Measurements from ENCODE around the gene IL19.
"Not testable (repeated sequence)": the region's sequence is repeated elsewhere in the genome, so short reads cannot be mapped to it uniquely, and the experiment has no call there.

The IL19 gene

DNA sequence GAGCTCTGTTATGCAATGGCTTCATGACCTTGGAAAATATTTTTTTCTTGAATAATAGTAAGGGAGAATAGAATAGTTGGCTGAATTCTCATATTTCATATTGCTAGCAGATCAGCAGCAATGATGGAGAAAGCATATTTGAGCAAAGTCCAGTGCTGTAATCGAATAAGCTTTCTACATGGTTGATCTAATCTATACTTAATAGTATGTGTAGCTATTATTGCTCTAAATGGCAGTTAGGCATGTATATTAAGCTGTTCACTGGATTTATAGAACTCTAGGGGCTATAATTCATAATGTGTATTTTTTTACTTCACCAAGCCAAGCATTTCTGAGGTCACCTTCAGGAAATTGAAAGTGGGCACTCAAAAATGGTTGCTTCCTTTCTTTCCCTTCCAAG is 10.0 kb upstream of the IL19 start:
- no peak overlapping the region for H2AK5ac ChIP-seq (ENCODE audit: low read length)
- H2BK120ac ChIP-seq (ENCODE audit: insufficient read depth, low read length, poor library complexity), result no peak overlapping the region
- H3K27me3 ChIP-seq (ENCODE audit: insufficient read depth, low read length), result no peaks in the 10 kb centered on the region
- H3K18ac ChIP-seq (ENCODE audit: low read length), result no peak overlapping the region
- no peaks in the 10 kb centered on the region for H3K36me3 ChIP-seq (ENCODE audit: control insufficient read depth in 1 of 2, insufficient read depth in 2 of 2, low read length in 2 of 2)
- no peak overlapping the region for H3K9ac ChIP-seq (ENCODE audit: low read length)
- DNase-seq, result no peak
- H3K23ac ChIP-seq (ENCODE audit: low read length), result no peak overlapping the region
- no peak overlapping the region for H4K91ac ChIP-seq (ENCODE audit: low read depth, low read length)
- no peak overlapping the region for H2AFZ ChIP-seq (ENCODE audit: insufficient read depth, low read length, poor library complexity)
- H3K27ac ChIP-seq (ENCODE audit: low read depth, low read length), result no peak overlapping the region
- no peak overlapping the region for H4K12ac ChIP-seq (ENCODE audit: low read depth, low read length)
- WGBS (ENCODE audit: extremely low coverage, insufficient coverage, insufficient read length), result no CpG with 5 or more reads among the region's 1 CpG
- no peaks in the 10 kb centered on the region for H3K79me1 ChIP-seq (ENCODE audit: low read length)
- H4K8ac ChIP-seq (ENCODE audit: low read depth, low read length), result no peak overlapping the region
- no peaks in the 10 kb centered on the region for H3K79me2 ChIP-seq (ENCODE audit: control insufficient read depth, insufficient read depth, low read length, poor library complexity)
- H3K4me1 ChIP-seq (ENCODE audit: control insufficient read depth in 1 of 2, insufficient read depth in 2 of 2, low read length in 2 of 2), result peaks cover 0 to 3% of the 10 kb centered on the region in 2 experiments
- H2BK12ac ChIP-seq (ENCODE audit: low read length), result no peak overlapping the region
- H3K9me3 ChIP-seq (ENCODE audit: insufficient read depth, low read depth, low read length), result no peaks in the 10 kb centered on the region
- no peak overlapping the region for H3K4me3 ChIP-seq (ENCODE audit: low read depth, low read length)
- H2BK5ac ChIP-seq (ENCODE audit: low read depth, low read length, poor library complexity), result no peak overlapping the region
- H3K4ac ChIP-seq (ENCODE audit: low read depth, low read length), result no peak overlapping the region
- H3K4me2 ChIP-seq (ENCODE audit: low read length), result no peak overlapping the region
- H3K14ac ChIP-seq (ENCODE audit: low read length), result no peak overlapping the region

DNA sequence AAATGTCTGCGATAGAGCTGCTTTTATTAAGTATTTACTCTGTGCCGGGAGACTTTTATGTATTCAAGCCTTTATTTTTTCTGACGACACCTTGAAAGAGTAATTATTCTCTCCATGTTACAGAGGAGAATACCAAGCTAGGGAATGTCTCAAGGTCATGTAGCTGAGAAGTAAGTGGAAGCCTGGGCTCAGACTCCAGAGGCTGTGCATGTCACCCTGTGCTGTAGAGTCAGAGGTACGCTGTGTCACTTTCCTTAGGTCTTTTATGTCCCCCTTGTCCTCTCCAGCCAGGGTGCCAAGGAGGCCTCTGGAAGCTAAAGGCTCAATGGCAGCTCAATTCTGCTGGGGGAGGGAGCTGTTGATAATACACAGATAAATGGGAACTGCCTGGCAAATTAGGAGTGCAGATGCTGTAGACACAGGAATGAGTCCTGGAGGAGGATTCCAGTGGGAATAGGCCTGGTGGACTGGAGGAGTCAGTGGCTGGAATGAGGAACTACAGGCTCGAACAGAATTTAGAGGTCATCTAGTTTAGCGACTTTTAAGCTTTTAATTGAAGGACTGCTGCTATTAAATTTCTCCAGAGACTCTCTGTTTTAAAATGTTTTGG is 9.3 kb upstream of the IL19 start:
- Histone ChIP-seq H3K4me1 (ENCODE audit: control insufficient read depth in 1 of 2, insufficient read depth in 2 of 2, low read length in 2 of 2) (peaks cover under 1 to 6% of the 10 kb centered on the region in 2 experiments), H4K8ac (ENCODE audit: low read depth, low read length) (no peak overlapping the region), H3K9me3 (ENCODE audit: insufficient read depth, low read depth, low read length) (no peaks in the 10 kb centered on the region), H3K4ac (ENCODE audit: low read depth, low read length) (no peak overlapping the region), H2BK120ac (ENCODE audit: insufficient read depth, low read length, poor library complexity) (no peak overlapping the region), H3K9ac (ENCODE audit: low read length) (no peak overlapping the region), H3K79me2 (ENCODE audit: control insufficient read depth, insufficient read depth, low read length, poor library complexity) (no peaks in the 10 kb centered on the region), H3K18ac (ENCODE audit: low read length) (no peak overlapping the region), H3K36me3 (ENCODE audit: control insufficient read depth in 1 of 2, insufficient read depth in 2 of 2, low read length in 2 of 2) (no peaks in the 10 kb centered on the region), H3K79me1 (ENCODE audit: low read length) (no peaks in the 10 kb centered on the region), H3K27me3 (ENCODE audit: insufficient read depth, low read length) (no peaks in the 10 kb centered on the region), H3K14ac (ENCODE audit: low read length) (no peak overlapping the region), H2BK5ac (ENCODE audit: low read depth, low read length, poor library complexity) (no peak overlapping the region), H3K27ac (ENCODE audit: low read depth, low read length) (no peak overlapping the region), H2AFZ (ENCODE audit: insufficient read depth, low read length, poor library complexity) (no peak overlapping the region), H3K23ac (ENCODE audit: low read length) (no peak overlapping the region), H2BK12ac (ENCODE audit: low read length) (no peak overlapping the region), H2AK5ac (ENCODE audit: low read length) (no peak overlapping the region), H4K12ac (ENCODE audit: low read depth, low read length) (no peak overlapping the region), H3K4me3 (ENCODE audit: low read depth, low read length) (no peak overlapping the region), H4K91ac (ENCODE audit: low read depth, low read length) (no peak overlapping the region), H3K4me2 (ENCODE audit: low read length) (no peak overlapping the region)
- no CpG with 5 or more reads among the region's 6 CpGs for WGBS (ENCODE audit: extremely low coverage, insufficient coverage, insufficient read length)
- peak in 1 of 2 donors; percentile 46 for DNase-seq

DNA sequence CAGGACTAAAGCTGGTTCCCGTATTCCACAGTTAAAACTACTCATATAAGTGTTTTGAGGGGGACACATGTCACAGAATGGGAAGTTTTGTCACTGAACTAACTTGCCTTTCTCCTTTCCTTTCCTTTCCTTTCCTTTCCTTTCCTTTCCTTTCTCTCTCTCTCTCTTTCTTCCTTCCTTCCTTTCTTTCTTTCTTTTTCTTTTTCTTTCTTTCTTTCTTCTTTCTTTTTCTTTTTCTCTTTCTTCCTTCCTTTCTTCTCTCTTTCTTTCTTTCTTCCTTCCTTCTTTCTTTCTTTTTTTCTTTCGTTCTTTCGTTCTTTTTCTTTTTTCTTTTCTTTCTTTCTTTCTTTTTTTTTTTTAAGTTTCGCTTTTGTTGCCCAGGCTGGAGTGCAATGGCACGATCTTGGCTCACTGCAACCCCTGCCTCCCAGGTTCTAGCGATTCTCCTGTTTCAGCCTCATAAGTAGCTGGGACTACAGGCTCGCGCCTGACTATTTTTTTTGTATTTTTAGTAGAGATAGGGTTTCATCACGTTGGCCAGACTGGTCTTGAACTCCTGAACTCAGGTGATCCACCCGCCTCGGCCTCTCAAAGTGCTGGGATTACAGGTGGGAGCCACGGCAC is 7.7 kb upstream of the IL19 start:
- not testable (repeated sequence) for DNase-seq
- no CpG with 5 or more reads among the region's 12 CpGs for WGBS (ENCODE audit: extremely low coverage, insufficient coverage, insufficient read length)

DNA sequence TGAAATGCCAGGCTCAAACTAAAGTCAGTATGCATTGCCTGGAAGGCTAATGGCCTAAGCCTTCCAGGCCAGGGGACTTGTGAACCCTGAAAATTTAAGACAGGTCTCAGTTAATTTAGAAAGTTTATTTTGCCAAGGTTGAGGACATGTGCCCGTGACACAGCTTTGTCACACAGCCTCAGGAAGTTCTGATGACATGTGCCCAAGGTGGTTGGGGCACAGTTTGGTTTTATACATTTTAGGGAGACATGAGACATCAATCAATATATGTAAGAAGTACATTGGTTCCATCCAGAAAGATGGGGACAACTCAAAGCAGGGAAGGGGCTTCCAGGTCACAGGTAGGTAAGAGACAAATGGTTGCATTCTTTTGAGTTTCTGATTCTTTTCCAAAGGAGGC is 4.8 kb upstream of the IL19 start:
- H3K79me1 ChIP-seq (ENCODE audit: low read length); H3K4me2 ChIP-seq (ENCODE audit: low read length); H3K4me3 ChIP-seq (ENCODE audit: low read depth, low read length); H3K9ac ChIP-seq (ENCODE audit: low read length); H3K4ac ChIP-seq (ENCODE audit: low read depth, low read length); H3K14ac ChIP-seq (ENCODE audit: low read length); H3K27me3 ChIP-seq (ENCODE audit: insufficient read depth, low read length); H4K12ac ChIP-seq (ENCODE audit: low read depth, low read length); H3K23ac ChIP-seq (ENCODE audit: low read length); H2AFZ ChIP-seq (ENCODE audit: insufficient read depth, low read length, poor library complexity); H4K91ac ChIP-seq (ENCODE audit: low read depth, low read length); H2BK120ac ChIP-seq (ENCODE audit: insufficient read depth, low read length, poor library complexity); H3K4me1 ChIP-seq (ENCODE audit: control insufficient read depth in 1 of 2, insufficient read depth in 2 of 2, low read length in 2 of 2); H2AK5ac ChIP-seq (ENCODE audit: low read length); H3K36me3 ChIP-seq (ENCODE audit: control insufficient read depth in 1 of 2, insufficient read depth in 2 of 2, low read length in 2 of 2); H2BK5ac ChIP-seq (ENCODE audit: low read depth, low read length, poor library complexity); H3K18ac ChIP-seq (ENCODE audit: low read length); DNase-seq; H3K79me2 ChIP-seq (ENCODE audit: control insufficient read depth, insufficient read depth, low read length, poor library complexity); H4K8ac ChIP-seq (ENCODE audit: low read depth, low read length); H3K27ac ChIP-seq (ENCODE audit: low read depth, low read length); H2BK12ac ChIP-seq (ENCODE audit: low read length); H3K9me3 ChIP-seq (ENCODE audit: insufficient read depth, low read depth, low read length): not testable (repeated sequence)
- no CpG with 5 or more reads among the region's 1 CpG for WGBS (ENCODE audit: extremely low coverage, insufficient coverage, insufficient read length)

More for the DNA sequence above, 7.7 kb upstream of the IL19 start:
- not testable (repeated sequence) for H4K91ac ChIP-seq (ENCODE audit: low read depth, low read length); H2BK5ac ChIP-seq (ENCODE audit: low read depth, low read length, poor library complexity); H3K18ac ChIP-seq (ENCODE audit: low read length); H3K27me3 ChIP-seq (ENCODE audit: insufficient read depth, low read length); H3K79me2 ChIP-seq (ENCODE audit: control insufficient read depth, insufficient read depth, low read length, poor library complexity); H3K9ac ChIP-seq (ENCODE audit: low read length); H3K4me3 ChIP-seq (ENCODE audit: low read depth, low read length); H3K14ac ChIP-seq (ENCODE audit: low read length); H3K23ac ChIP-seq (ENCODE audit: low read length); H4K12ac ChIP-seq (ENCODE audit: low read depth, low read length); H3K4ac ChIP-seq (ENCODE audit: low read depth, low read length); H3K4me2 ChIP-seq (ENCODE audit: low read length); H2BK120ac ChIP-seq (ENCODE audit: insufficient read depth, low read length, poor library complexity); H2AK5ac ChIP-seq (ENCODE audit: low read length); H3K36me3 ChIP-seq (ENCODE audit: control insufficient read depth in 1 of 2, insufficient read depth in 2 of 2, low read length in 2 of 2); H3K79me1 ChIP-seq (ENCODE audit: low read length); H2AFZ ChIP-seq (ENCODE audit: insufficient read depth, low read length, poor library complexity); H3K9me3 ChIP-seq (ENCODE audit: insufficient read depth, low read depth, low read length); H3K4me1 ChIP-seq (ENCODE audit: control insufficient read depth in 1 of 2, insufficient read depth in 2 of 2, low read length in 2 of 2); H3K27ac ChIP-seq (ENCODE audit: low read depth, low read length); H2BK12ac ChIP-seq (ENCODE audit: low read length); H4K8ac ChIP-seq (ENCODE audit: low read depth, low read length)

All from trophoblast cell (in vitro differentiated cells and primary cell).